Adipose tissue (tissue), 3 donors: Measurements from ENCODE around the gene TMEM132D. TPM values are rescaled to one million over a fixed set of nuclear protein-coding genes. Genes with fewer than 3 reads are reported as not detected.
"Not testable (repeated sequence)": the region's sequence is repeated elsewhere in the genome, so short reads cannot be mapped to it uniquely, and the experiment has no call there.

Experiments
- H3K27ac ChIP-seq: one replicate; pipeline ENCODE4 v1.5.1; 2013; ENCODE audit warnings: low read depth, low read length
- WGBS, 3 donors: extraction: QIAGEN DNeasy Blood & Tissue Kit; methylation state at CpG; one replicate each; pipeline ENCODE4 v1.1.7; 2013; 5-methylcytosine and 5-hydroxymethylcytosine counted together
- polyA plus RNA-seq, 3 donors: library from polyadenylated mRNA; stranded (reverse); fragments of 200-250 nt; gene quantifications; one replicate each; pipeline ENCODE4 v1.2.3, GENCODE V29; 2013
- donor health status: healthy with polysubstance abuse.
- donor health status: Bipolar disorder and iron deficiency.
- donor health status: healthy.

TMEM132D gene
- polyA plus RNA-seq, 3 donors = 0.11 to 0.13 TPM; not detected in 1

DNA sequence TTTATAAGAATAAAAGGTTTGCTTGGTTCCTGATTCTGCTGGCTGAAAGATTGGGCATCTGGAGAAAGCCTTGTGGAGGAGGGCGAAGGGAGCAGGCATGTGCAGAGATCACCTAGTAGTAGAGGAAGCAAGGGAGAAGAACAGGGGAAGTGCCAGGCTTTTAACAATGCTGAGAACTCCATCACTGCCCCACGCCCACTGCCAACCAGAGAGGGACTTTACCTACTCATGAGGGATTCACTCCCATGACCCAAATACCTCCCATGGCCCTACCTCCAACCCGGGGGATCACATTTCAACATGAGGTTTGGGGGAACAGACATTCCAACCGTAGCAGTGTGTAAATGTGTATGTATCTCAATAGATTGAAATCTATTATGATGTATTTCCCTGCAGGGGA, 690.3 kb downstream of the TMEM132D start:
- WGBS, 3 donors = 55 to 85% (median 74%) methylated on average over 4 of the region's 4 CpGs
- H3K27ac ChIP-seq = no peak overlapping the region

DNA sequence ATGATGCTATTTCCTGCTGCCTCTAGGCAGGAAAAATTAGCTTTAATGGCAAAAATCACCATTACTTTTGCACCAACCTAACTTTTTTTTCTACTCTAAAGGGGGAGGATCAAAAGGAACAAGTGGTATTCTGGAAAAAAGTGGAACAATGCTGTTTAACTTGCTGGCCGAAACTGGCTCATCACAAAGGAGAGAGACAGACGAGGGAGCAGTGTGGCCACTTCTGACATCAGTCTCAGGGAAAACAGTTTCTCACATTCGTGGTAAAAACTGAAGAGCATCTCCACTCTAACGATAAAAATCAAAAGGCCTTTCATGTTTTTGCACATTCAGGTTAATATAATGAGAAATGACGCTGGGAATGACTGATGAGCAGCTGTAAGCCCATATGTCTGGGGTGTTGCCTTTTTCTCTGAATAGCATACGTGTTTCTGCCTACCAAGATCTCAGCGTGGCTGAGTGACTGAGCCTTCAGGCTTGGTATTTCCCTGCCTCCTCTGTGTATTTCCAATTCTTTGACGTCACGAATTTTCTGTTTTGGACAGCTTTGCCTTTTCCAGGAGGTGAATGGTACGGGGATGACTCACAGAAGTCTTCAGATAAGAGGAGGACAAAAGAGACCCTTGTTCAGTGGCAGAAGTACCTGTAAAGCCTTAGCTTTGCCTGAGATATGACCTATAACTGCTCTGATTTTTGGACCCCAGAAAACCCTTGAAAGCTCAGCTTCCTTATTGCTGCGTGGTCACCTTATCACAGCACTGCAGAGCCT, 691.8 kb downstream of the TMEM132D start:
- H3K27ac ChIP-seq = no peak overlapping the region
- 36 to 65% (median 61%) methylated on average over 11 of the region's 11 CpGs for WGBS, 3 donors

DNA sequence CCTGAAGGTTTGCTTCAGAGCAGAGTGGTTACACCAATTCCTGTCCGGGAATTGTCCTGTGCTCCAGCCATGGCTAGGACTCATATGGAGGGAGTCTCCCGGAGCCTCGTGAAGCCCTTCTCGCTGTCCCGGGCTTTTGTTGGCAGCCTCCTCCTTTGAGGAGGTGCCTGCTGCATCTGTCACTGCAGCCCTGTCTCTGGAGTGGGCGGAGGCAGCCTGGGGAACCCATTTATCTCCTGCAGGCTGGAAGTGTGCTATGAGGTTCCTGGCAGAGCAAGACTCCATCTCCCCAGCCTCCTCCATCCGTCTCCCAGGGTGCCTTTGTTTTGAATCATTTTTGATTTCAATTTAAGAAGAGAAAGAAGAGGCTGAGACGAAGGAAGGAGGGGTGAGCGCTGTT, 695.3 kb downstream of the TMEM132D start:
- WGBS, 3 donors = 60 to 66% (median 65%) methylated on average over 9 of the region's 9 CpGs
- no peak overlapping the region for H3K27ac ChIP-seq

DNA sequence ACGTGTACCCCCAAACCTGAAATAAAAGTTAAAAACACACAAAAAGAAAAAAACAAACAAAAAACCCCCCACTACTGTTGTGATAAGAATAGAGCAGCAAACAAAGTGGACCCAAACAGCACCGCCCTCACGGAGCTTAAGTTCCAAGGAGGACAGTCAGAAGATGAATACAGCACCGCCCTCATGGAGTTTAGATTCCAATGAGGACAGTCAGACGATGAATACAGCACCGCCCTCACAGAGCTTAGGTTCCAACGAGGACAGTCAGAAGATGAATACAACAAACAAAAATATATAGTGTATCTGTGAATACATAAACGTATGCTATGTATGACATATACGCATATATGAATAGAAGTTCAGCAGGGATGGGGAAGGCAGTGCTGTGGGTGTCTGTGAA, 696.7 kb downstream of the TMEM132D start:
- 80 to 88% (median 85%) methylated on average over 9 of the region's 9 CpGs for WGBS, 3 donors
- H3K27ac ChIP-seq = no peak overlapping the region

DNA sequence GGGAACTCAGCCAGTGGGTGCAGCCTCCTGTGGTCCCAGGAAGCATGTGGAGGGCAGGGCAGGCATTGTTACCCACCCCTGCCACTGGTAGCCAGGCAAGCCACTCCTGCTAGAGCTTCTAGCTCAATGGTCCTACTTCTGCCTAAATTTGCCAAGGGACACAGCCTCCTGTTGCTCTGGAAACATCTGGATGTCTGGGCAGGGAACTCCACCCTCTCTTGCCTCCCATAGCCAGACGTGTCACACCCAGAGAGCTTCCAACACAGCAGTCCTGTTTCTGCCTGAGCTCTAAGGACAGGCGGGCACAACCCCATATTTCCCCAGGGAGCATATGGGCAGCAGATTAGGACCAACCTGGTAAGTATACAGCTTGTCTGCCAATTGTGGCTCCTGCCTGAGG, 700.4 kb downstream of the TMEM132D start:
- no peak overlapping the region for H3K27ac ChIP-seq
- WGBS, 3 donors = 51 to 62% (median 55%) methylated on average over 2 of the region's 2 CpGs

DNA sequence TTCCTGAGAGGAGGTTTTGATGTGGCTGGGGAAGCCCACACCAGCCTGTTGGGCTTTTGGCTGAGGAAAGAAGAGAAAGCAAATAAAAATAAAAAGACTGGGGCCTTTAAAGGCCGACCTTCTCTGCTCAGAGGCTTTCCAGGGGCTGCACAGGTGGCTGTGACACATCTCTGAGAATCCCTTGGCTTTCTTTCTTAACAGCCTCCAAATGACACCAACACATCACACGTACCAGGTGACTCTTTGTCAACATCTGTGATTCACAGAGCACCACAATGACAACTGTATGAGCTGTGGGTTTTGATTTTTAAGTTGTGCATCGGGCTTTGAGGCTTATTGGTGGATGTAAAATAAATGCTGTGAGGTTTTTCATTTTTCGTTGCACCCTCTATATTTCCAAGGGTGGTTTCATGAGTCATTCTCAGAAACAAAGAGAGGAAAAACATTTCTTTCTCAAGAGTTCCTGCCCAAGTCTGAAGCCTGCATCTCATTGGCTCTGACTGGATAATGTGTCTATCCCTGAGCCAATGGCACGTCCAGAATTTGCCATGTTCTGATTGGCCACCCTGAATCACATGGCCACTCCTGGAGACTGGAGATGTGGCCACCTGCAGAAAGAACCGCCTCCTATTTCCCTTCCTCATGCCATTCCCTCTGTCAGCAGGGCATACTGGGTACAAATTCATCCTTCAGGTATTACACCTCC, 701.6 kb downstream of the TMEM132D start:
- 36 to 54% (median 54%) methylated on average over 6 of the region's 6 CpGs for WGBS, 3 donors

DNA sequence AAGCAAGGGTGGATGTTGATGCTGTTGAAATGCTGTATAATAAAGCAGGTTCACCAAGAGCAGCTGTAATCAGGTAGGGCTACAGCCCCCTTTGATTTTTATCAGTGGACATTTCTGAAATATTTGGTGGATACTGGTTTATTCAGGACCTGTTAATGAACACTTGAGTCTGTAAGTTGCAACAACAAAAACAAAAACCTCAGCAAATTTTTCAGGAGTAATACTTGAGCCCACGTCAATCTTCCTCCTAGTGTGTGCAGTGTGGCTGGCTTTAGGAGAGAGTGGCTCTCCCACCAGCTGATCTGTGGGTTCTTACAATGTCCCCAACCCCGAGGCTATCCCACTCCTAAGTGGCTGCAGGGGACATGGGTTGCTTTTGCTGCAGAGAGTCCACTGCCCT, 702.8 kb downstream of the TMEM132D start:
- 55 to 70% (median 59%) methylated on average over 2 of the region's 2 CpGs for WGBS, 3 donors
- H3K27ac ChIP-seq = no peak overlapping the region

More for the DNA sequence above, 701.6 kb downstream of the TMEM132D start:
- no peak overlapping the region for H3K27ac ChIP-seq

DNA sequence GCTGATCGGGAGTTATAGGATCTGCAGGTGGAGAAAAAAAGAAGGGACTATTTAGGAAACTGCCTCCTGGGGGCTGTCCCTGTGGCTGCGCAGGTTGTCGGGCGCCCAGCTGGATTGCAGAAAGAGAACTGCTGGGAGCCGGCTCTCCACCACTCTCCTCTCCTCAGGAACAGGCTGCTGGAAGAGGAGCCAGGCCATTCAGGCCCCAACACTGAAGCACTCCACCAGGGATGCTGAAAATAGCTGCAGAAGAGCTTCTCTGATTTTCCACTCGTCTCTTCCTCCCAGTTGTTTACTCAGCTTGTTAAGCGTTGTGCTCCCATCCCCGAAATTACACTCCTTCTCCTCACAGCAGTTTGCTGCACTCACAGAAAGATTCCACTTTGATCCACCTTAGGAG, 703.2 kb downstream of the TMEM132D start:
- H3K27ac ChIP-seq = no peak overlapping the region
- 50 to 72% (median 69%) methylated on average over 8 of the region's 8 CpGs for WGBS, 3 donors

DNA sequence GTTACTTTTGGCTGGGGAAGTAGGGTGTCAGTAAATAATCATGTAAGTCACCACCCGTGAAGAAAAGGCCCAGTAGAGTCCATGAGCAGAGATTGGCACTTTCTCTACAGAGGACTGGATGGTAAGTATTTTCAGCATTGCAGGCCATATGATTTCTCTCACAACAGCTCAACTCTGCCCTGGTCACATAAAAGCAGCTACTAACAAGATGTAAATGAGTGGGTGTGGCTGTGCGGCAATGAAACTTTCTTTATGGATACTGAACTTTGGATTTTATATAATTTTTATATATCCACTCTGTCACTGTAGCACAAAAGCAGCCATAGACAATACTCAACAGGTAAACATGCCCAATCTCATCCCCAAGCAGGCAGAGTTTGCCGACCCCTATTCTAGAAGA, 706.9 kb downstream of the TMEM132D start:
- 75 to 89% (median 88%) methylated on average over 3 of the region's 3 CpGs for WGBS, 3 donors
- H3K27ac ChIP-seq = no peak overlapping the region

DNA sequence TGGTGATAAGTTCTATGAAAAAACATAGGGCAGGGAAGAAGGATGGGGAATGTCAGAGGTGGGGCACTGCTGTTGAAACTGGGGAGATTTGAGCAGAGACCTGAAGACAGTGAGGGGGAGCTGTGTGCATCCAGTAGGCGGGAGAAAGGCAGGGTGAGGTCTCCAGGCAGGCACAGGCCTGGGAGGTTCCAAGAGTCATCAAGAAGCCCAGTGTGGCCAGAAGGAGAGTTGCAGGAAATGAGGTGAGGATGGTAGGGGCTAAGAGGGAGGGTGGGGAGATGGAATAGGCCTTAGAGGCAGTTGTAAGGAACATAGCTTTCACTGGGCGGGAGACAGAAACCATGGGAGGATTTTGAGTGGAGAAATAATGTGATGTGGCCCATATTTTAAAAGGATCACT, 708.7 kb downstream of the TMEM132D start:
- H3K27ac ChIP-seq = no peak overlapping the region
- WGBS, 3 donors = 66 to 90% (median 83%) methylated on average over 2 of the region's 2 CpGs

DNA sequence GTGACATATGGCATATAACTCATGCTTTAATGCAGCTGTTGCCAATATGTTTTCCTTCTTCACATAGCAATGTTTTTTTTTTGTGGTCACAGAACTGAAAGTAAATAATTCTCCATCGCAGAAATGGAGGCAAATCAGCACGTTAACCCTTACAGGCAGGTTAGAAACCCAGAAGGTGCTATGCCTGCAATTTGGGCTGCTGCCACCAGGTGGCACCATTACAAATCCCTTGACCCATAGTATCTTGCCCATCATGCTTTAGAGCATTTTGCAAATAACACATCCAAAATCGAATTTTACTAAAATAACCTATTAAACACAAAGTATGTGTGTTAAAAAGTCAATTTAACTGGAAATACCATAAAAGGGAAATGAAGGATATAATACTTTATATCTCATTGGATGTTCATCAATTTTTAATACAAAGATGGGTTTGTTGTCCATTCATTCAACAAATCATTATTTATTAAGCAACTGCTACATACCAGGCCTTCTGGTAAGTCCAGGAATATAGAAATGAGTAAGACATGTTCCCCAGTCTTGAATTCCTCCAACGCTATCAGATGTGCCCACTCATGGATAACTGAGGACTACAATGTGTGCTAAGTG, 710.5 kb downstream of the TMEM132D start:
- 52 to 71% (median 65%) methylated on average over 4 of the region's 4 CpGs for whole genome bisulfite sequencing, 3 donors

DNA sequence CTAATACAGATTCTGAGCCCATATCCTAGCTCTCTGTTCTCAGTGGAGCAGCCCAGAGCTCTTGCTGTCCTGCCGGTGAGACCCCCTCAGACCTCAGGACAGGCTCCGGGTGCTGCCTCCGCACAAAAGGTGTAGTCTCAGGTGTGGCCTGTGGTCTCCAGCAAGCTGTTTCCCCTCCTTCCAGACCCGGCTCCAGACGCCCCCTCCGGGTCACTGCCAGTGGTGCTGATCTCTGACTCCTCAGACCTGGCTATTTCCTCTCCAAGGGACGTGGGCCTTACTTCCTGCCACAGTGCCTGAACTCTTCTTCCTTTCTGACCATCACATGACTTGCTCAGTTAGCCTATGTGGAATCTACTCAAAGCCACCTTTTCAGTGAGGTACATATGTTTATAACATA, 713.0 kb downstream of the TMEM132D start:
- no peak overlapping the region for H3K27ac ChIP-seq
- 38 to 46% (median 45%) methylated on average over 7 of the region's 7 CpGs for WGBS, 3 donors

More for the DNA sequence above, 710.5 kb downstream of the TMEM132D start:
- no peak overlapping the region for H3K27ac ChIP-seq

DNA sequence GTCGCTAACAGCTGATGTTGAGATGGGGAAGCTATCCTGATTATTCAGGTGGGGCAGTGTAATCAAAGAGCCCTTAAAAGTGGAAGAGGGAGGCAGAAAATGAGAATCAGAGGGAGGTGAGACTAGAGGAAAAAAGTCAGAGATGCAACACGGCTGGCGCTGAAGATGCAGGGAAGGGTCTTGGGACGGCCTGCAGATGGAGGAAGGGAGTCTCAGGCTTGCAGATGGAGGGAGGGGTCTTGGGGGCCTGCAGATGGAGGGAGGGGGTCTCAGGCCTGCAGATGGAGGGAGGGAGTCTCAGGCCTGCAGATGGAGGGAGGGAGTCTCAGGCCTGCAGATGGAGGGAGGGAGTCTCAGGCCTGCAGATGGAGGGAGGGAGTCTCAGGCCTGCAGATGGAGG, 713.9 kb downstream of the TMEM132D start:
- WGBS, 3 donors = 54 to 68% (median 62%) methylated on average over 4 of the region's 4 CpGs
- not testable (repeated sequence) for H3K27ac ChIP-seq

DNA sequence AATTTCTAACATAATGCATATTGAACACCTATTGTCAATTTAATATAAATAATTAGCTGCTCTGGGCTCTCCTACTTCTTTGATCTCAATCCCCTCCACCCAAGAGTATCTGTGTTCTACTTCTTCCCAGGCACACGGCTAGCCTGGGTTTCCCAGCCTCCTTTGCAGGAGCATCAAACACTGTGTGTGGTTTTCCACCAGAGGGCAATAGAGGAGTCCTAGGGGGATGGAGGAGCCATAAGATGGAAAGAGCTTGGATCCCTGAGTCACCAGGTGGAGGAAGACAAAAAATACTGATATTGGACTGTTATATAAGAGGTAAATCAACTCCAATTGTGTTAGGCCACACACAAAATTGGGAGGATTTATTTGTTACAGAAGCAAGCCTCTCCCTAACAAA, 716.9 kb downstream of the TMEM132D start:
- WGBS, 3 donors = 68 to 88% (median 74%) methylated on average over 1 of the region's 1 CpG
- H3K27ac ChIP-seq = no peak overlapping the region

DNA sequence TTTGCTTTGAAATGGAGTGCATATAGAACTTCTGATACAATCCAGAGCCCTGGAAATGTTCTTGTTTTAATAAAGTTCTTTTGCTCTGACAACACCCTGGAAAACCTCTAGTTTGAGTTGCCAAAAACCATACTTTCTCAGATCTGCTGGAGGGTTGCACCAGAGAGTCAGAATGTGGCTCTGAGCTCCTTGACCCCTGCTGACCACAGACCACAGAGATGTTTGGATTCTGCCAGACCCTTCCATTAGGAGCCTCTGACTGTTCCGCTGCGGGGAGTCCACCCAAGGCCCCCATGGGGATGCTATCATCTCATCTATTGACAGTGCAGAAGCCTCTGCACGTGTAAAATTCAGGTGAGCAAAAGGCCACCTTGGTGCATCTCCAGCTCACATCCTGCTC, 718.0 kb downstream of the TMEM132D start:
- 45 to 63% (median 59%) methylated on average over 3 of the region's 3 CpGs for WGBS, 3 donors
- no peak overlapping the region for H3K27ac ChIP-seq

DNA sequence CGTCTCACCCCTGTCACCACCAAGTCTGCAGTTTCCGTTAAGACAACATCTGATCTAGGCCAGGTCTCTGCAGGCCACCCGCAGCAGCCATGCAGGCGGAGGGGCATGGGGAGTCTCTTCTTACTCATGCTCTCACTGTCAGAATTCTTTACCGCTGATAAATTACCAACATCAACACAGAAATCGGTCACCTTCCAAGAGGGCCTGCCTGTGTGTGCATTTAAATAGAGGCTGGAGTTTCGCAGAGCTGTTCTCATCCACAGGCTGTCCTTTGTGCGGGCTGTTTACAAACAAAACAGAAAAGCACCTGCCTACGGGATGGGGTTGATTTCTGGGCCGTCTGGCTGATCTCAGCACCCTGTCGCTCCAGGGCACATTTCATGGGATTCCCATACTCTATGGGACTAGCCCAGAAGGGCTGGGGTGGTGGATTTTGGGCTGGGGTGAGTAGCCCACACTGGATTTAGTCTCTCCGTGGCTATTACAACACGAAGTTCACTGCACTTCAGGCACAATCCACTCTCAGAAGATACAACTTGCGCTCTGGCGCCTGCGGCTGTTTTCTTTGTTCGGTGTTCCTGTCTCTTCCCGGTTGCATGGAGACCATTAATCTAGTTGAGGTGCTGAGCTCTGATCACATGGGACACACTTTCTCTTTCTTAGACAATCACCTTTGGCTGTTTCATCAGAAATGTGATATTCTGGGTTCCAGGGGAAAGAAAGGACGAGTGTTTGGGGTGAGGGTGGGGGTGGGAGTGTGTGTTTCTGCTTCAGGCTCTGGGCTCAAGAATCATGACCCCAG, 719.5 kb downstream of the TMEM132D start:
- no peak overlapping the region for H3K27ac ChIP-seq
- 39 to 67% (median 57%) methylated on average over 19 of the region's 19 CpGs for WGBS, 3 donors

DNA sequence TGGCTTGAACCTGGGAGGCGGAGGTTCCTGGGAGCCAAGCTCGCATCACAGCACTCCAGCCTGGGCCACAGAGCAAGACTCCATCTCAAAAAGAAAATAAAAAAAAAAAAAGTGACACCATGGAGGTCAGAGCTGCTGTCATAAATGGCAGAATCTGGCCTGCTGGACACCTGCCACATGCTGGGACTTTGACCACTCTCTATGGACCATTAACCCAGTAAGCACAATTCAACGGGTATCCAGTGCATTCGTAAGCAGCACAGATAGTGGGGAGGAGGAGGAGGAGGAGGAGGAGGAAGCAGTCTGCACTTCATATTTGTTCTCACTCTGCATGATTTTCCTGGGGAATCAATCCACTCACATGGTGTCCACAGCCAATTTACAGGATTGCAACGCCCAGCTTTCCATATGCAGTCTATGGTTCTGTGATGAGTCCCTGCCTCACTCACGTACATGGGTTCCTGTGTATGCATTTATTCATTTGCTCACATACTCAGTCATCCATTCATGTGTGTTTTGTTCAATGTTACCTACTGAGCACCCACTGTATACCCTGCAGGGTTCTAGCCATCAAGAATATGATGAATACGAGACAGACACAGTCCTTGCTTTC, 723.8 kb downstream of the TMEM132D start:
- H3K27ac ChIP-seq = no peak overlapping the region
- WGBS, 3 donors = 73 to 89% (median 80%) methylated on average over 7 of the region's 7 CpGs

DNA sequence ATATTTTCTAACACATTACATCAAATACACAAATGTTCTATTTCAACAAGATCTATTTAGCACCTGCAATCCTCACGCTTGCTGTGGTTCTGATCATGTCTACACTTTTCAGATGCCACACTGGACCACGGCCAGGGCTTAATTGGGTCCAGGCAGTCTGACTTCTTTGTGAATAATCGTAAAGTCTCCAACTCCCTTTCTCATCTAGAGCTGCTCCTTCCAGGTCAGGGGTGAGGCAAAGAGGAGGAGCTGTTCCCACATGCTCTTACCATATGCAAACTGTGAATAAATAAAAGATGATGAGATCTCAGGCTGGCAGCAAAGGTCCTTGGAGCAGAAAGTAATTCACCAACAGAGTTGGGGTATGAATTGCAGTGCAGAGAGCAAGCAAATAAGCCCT, 733.9 kb downstream of the TMEM132D start:
- H3K27ac ChIP-seq = no peak overlapping the region
- WGBS, 3 donors = 59 to 73% (median 68%) methylated on average over 3 of the region's 3 CpGs
